PC-3 (cell line): ENCODE results near the gene GSG1L. TPM values are rescaled to one million over a fixed set of nuclear protein-coding genes. Genes with fewer than 3 reads are reported as not detected.

Source experiments
- ATAC-seq: fragments of 200-7000 bp; cut with Tn5 transposase; 2 replicates; pipeline ENCODE4 v1.9.1; 2020; ENCODE audit warnings: mild to moderate bottlenecking, moderate library complexity
- BruUV-seq: library from RNA; stranded (reverse); fragments of 400-500 nt; replicated peaks from 2 replicates; lab custom pipeline; 2021; lab: Mats Ljungman, UMichigan
- CTCF ChIA-PET: fragments of 300-600 bp; sonication (Branson Sonifier 250); formaldehyde crosslinking; loops from one replicate; lab custom pipeline; 2022; ENCODE audit warnings: antibody characterized with exemption; lab: Charles Lee
- POLR2A ChIA-PET: fragments of 300-600 bp; sonication (Branson Sonifier 250); formaldehyde crosslinking; loops from one replicate; lab custom pipeline; 2022; ENCODE audit warnings: antibody characterized with exemption; ENCODE audit not compliant: unreplicated experiment; lab: Charles Lee
- DNase-seq: peaks from one replicate; pipeline ENCODE4 v3.0.0-alpha.2; 2015
- H2AFZ ChIP-seq: fragments of 300-600 bp; sonication (generic); 2 replicates; pipeline ENCODE4 v1.6.0; 2016; ENCODE audit warnings: antibody characterized with exemption, low read length
- H3F3A ChIP-seq: fragments of 300-600 bp; sonication (generic); one replicate; pipeline ENCODE4 v1.6.0; 2017; ENCODE audit warnings: antibody characterized with exemption, low read length, control low read depth, mild to moderate bottlenecking; ENCODE audit not compliant: unreplicated experiment
- H3K27ac ChIP-seq: fragments of 300-600 bp; sonication (generic); 2 replicates; pipeline ENCODE4 v1.5.1; 2016; ENCODE audit warnings: mild to moderate bottlenecking, low read length
- H3K27me3 ChIP-seq: fragments of 300-600 bp; sonication (generic); 2 replicates; pipeline ENCODE4 v1.6.1; 2016; ENCODE audit warnings: low read length, mixed read lengths
- H3K36me3 ChIP-seq: fragments of 300-600 bp; sonication (generic); 2 replicates; pipeline ENCODE4 v1.6.1; 2016; ENCODE audit warnings: low read depth, mixed run types, low read length, mixed read lengths
- H3K4me1 ChIP-seq: fragments of 300-600 bp; sonication (generic); 2 replicates; pipeline ENCODE4 v1.5.1; 2016; ENCODE audit warnings: low read length; ENCODE audit not compliant: insufficient read depth
- H3K4me2 ChIP-seq: fragments of 300-600 bp; sonication (generic); 2 replicates; pipeline ENCODE4 v1.6.0; 2016; ENCODE audit warnings: low read length
- H3K4me3 ChIP-seq: fragments of 300-600 bp; sonication (generic); 2 replicates; pipeline ENCODE4 v1.5.1; 2016; ENCODE audit warnings: mild to moderate bottlenecking, low read length, mixed read lengths
- H3K79me2 ChIP-seq: fragments of 300-600 bp; sonication (generic); 2 replicates; pipeline ENCODE4 v1.6.1; 2017; ENCODE audit warnings: low read length, mixed read lengths
- H3K9ac ChIP-seq: fragments of 300-600 bp; sonication (generic); 2 replicates; pipeline ENCODE4 v1.6.0; 2016; ENCODE audit warnings: mild to moderate bottlenecking, low read length
- H3K9me2 ChIP-seq: fragments of 300-600 bp; sonication (generic); replicated peaks from 2 replicates; pipeline ENCODE4 v1.6.1; 2016; ENCODE audit warnings: mixed run types, low read length, mixed read lengths
- H3K9me3 ChIP-seq: fragments of 300-600 bp; sonication (generic); 2 replicates; pipeline ENCODE4 v1.6.1; 2016; ENCODE audit warnings: low read length, mixed read lengths
- H4K20me1 ChIP-seq: fragments of 300-600 bp; sonication (generic); 2 replicates; pipeline ENCODE4 v1.6.1; 2016; ENCODE audit warnings: low read length, mixed read lengths
- CTCF ChIP-seq: fragments of 300-600 bp; sonication (generic); conservative IDR thresholded peaks from 2 replicates; pipeline ENCODE4 v1.5.1; 2017; ENCODE audit warnings: antibody characterized with exemption, low read depth, mild to moderate bottlenecking, low read length
- EZH2 ChIP-seq: fragments of 300-600 bp; sonication (generic); IDR thresholded peaks from one replicate; pipeline ENCODE4 v1.6.1; 2017; ENCODE audit warnings: antibody characterized with exemption, mild to moderate bottlenecking, low read length; ENCODE audit not compliant: unreplicated experiment
- EZH2phosphoT487 ChIP-seq: fragments of 300-600 bp; sonication (generic); IDR thresholded peaks from 2 replicates; pipeline ENCODE4 v1.6.1; 2018; ENCODE audit warnings: mild to moderate bottlenecking, antibody characterized with exemption, low read length, borderline replicate concordance
- intact Hi-C: fragments of 100-400 bp; cut with micrococcal nuclease; formaldehyde crosslinking; loops from 2 replicates; pipeline ENCODE4 v1.9.0; 2023
- total RNA-seq: library from RNA; depleted of rRNA; stranded (reverse); fragments of >200 nt; gene quantifications from 2 replicates; pipeline ENCODE4 v1.2.3, GENCODE V29; 2014

The GSG1L gene
- total RNA-seq, 1 experiment from 2014 or later = not detected

GRCh38 chr16:28096983-28097899 is 33.7 kb upstream of the GSG1L start:
- H3K27ac ChIP-seq = no peak overlapping the region
- peaks cover 6% of the 10 kb centered on the region; the same call in 1 of the 2 replicates for H3K36me3 ChIP-seq
- DNase-seq (no peak), ATAC-seq (no peak)
- intact Hi-C loops = no loop called here
- no peaks in the 10 kb centered on the region for H3K4me1 ChIP-seq
- TF ChIP-seq EZH2 = no peak
- no peak overlapping the region for H3K4me2 ChIP-seq
- no peaks in the 10 kb centered on the region for H4K20me1 ChIP-seq
- CTCF ChIA-PET = no interaction called here
- H3F3A ChIP-seq = no peaks in the 10 kb centered on the region
- H3K79me2 ChIP-seq = no peaks in the 10 kb centered on the region
- H2AFZ ChIP-seq = no peak overlapping the region
- H3K9ac ChIP-seq = no peak overlapping the region
- no TSS peak for BruUV-seq
- no peaks in the 10 kb centered on the region for H3K9me2 ChIP-seq
- no peaks in the 10 kb centered on the region for H3K9me3 ChIP-seq
- no peak overlapping the region for H3K4me3 ChIP-seq
- POLR2A ChIA-PET = no interaction called here
- no peaks in the 10 kb centered on the region for H3K27me3 ChIP-seq

GRCh38 chr16:28093385-28093725 is 29.8 kb upstream of the GSG1L start:
- Histone ChIP-seq H4K20me1 (no peaks in the 10 kb centered on the region), H3K9me3 (no peaks in the 10 kb centered on the region), H3F3A (no peaks in the 10 kb centered on the region), H3K4me3 (no peak overlapping the region), H3K79me2 (no peaks in the 10 kb centered on the region), H3K27ac (no peak overlapping the region), H3K36me3 (no peaks in the 10 kb centered on the region), H2AFZ (no peak overlapping the region), H3K27me3 (no peaks in the 10 kb centered on the region), H3K4me2 (no peak overlapping the region), H3K4me1 (no peaks in the 10 kb centered on the region), H3K9ac (no peak overlapping the region), H3K9me2 (no peaks in the 10 kb centered on the region)
- no peak for ATAC-seq
- no peak for TF ChIP-seq EZH2phosphoT487
- TF ChIP-seq EZH2 = no peak
- TF ChIP-seq CTCF = no peak
- POLR2A ChIA-PET = no interaction called here
- BruUV-seq = no TSS peak
- DNase-seq = no peak
- intact Hi-C loops = no loop called here
- CTCF ChIA-PET = no interaction called here

GRCh38 chr16:28092721-28093384 is 29.3 kb upstream of the GSG1L start:
- intact Hi-C loops = no loop called here
- TF ChIP-seq CTCF (no peak), EZH2phosphoT487 (no peak), EZH2 (no peak)
- H2AFZ ChIP-seq = no peak overlapping the region
- no peak for DNase-seq
- no peaks in the 10 kb centered on the region for H3K9me2 ChIP-seq
- no peak overlapping the region for H3K9ac ChIP-seq
- H3K4me1 ChIP-seq = no peaks in the 10 kb centered on the region
- H3K9me3 ChIP-seq = no peaks in the 10 kb centered on the region
- H3K27me3 ChIP-seq = no peaks in the 10 kb centered on the region
- no TSS peak for BruUV-seq
- no peaks in the 10 kb centered on the region for H3K79me2 ChIP-seq
- H3K36me3 ChIP-seq = no peaks in the 10 kb centered on the region
- POLR2A ChIA-PET = no interaction called here
- CTCF ChIA-PET = no interaction called here
- H4K20me1 ChIP-seq = no peaks in the 10 kb centered on the region
- H3K27ac ChIP-seq = no peak overlapping the region
- no peak overlapping the region for H3K4me2 ChIP-seq
- ATAC-seq = no peak
- no peak overlapping the region for H3K4me3 ChIP-seq
- no peaks in the 10 kb centered on the region for H3F3A ChIP-seq
